Measurements from ENCODE around the gene ROBO1. TPM values are rescaled to one million over a fixed set of nuclear protein-coding genes. Genes with fewer than 3 reads are reported as not detected.
"Not testable (repeated sequence)": the region's sequence is repeated elsewhere in the genome, so short reads cannot be mapped to it uniquely, and the experiment has no call there.

Gene ROBO1
- total RNA-seq: 0.02 and 0.16 TPM in 2 replicates

GRCh38 chr3:79767905-79768267 lies at the start of gene ROBO1:
TSS of gene ROBO1 (minus strand) at chr3:79767998.
- intact Hi-C loops (cut with micrococcal nuclease): no loop called here
- no peaks in the 10 kb centered on the region for H3K27me3 Mint-ChIP-seq (ENCODE audit: insufficient read depth)
- H3K4me1 Mint-ChIP-seq (ENCODE audit: low read depth): no peaks in the 10 kb centered on the region
- no peaks in the 10 kb centered on the region for H3K9me3 Mint-ChIP-seq
- H3K4me3 Mint-ChIP-seq: no peak within 1 kb of the TSS
- DNase-seq (ENCODE audit: low spot score): no peak
- no peaks in the 10 kb centered on the region for H3K36me3 Mint-ChIP-seq (ENCODE audit: low read depth)
- H3K27ac Mint-ChIP-seq: no peak within 1 kb of the TSS

- intact Hi-C loops (cut with micrococcal nuclease): no loop called here
- DNase-seq (ENCODE audit: low spot score): no peak
- H3K36me3 Mint-ChIP-seq (ENCODE audit: low read depth): no peaks in the 10 kb centered on the region
- H3K9me3 Mint-ChIP-seq: peaks cover 28% of the 10 kb centered on the region
- H3K27ac Mint-ChIP-seq: no peak overlapping the region
- H3K27me3 Mint-ChIP-seq (ENCODE audit: insufficient read depth): no peaks in the 10 kb centered on the region
- H3K4me1 Mint-ChIP-seq (ENCODE audit: low read depth): no peaks in the 10 kb centered on the region
- no peak overlapping the region for H3K4me3 Mint-ChIP-seq
Measured at GRCh38 chr3:79817224-79817623, 49.4 kb upstream of the ROBO1 start.

DNA sequence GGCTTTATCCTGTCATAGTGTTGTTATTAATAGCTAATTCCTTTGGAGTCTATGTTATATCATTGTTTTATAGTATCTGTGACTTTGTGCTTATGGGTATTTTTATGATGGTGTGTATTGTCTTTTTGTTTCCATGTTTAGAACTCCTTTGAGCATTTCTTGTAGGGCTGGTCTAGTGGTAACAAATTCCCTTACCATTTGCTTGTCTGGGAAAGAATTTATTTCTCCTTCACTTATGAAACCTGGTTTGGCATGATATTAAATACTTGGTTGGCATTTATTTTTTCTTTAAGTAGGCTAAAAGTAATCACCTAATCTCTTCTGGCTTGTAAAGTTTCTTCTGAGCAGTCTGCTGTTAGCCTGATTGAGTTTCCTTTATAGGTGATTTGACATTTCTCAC lies 47.7 kb upstream of the ROBO1 start:
- H3K27ac Mint-ChIP-seq: no peak overlapping the region
- H3K36me3 Mint-ChIP-seq (ENCODE audit: low read depth): no peaks in the 10 kb centered on the region
- intact Hi-C loops (cut with micrococcal nuclease): no loop called here
- H3K9me3 Mint-ChIP-seq: peaks cover 31% of the 10 kb centered on the region
- no peaks in the 10 kb centered on the region for H3K27me3 Mint-ChIP-seq (ENCODE audit: insufficient read depth)
- no peak for DNase-seq (ENCODE audit: low spot score)
- no peaks in the 10 kb centered on the region for H3K4me1 Mint-ChIP-seq (ENCODE audit: low read depth)
- no peak overlapping the region for H3K4me3 Mint-ChIP-seq

- Mint-ChIP-seq H3K27me3 (ENCODE audit: insufficient read depth) (no peaks in the 10 kb centered on the region), H3K36me3 (ENCODE audit: low read depth) (no peaks in the 10 kb centered on the region), H3K27ac (no peak overlapping the region), H3K4me1 (ENCODE audit: low read depth) (no peaks in the 10 kb centered on the region), H3K9me3 (peaks cover 17% of the 10 kb centered on the region), H3K4me3 (no peak overlapping the region)
- intact Hi-C loops (cut with micrococcal nuclease): no loop called here
- DNase-seq (ENCODE audit: low spot score): no peak
Measured at GRCh38 chr3:79810581-79810980, 42.8 kb upstream of the ROBO1 start.

GRCh38 chr3:79810092-79810491 lies 42.3 kb upstream of the ROBO1 start:
- intact Hi-C loops (cut with micrococcal nuclease): no loop called here
- Mint-ChIP-seq H3K9me3 (peaks cover 12% of the 10 kb centered on the region), H3K4me3 (no peak overlapping the region), H3K36me3 (ENCODE audit: low read depth) (no peaks in the 10 kb centered on the region), H3K27me3 (ENCODE audit: insufficient read depth) (no peaks in the 10 kb centered on the region), H3K27ac (no peak overlapping the region), H3K4me1 (ENCODE audit: low read depth) (no peaks in the 10 kb centered on the region)
- DNase-seq (ENCODE audit: low spot score): no peak

DNA sequence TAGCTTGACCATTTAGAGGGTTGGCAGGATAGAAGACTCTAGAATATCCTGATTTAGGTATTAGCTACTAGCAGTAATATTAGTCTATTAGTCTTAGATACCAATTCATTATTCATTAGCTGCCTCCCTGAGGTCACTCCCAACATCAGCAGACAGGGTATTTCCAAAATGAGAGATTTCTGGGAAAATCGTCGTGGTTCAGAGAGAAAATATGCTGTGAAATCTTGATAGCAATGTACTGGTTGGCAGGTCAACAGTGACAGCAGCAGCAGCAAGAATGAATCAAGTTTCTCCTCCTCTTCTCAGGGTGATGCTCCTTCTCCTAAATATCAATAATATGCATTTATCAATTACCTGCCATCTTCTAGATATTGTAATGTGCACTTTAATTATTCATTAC lies 41.3 kb upstream of the ROBO1 start:
- Mint-ChIP-seq H3K4me3 (no peak overlapping the region), H3K27me3 (ENCODE audit: insufficient read depth) (no peaks in the 10 kb centered on the region), H3K27ac (no peak overlapping the region), H3K4me1 (ENCODE audit: low read depth) (no peaks in the 10 kb centered on the region), H3K9me3 (peaks cover 11% of the 10 kb centered on the region), H3K36me3 (ENCODE audit: low read depth) (no peaks in the 10 kb centered on the region)
- no peak for DNase-seq (ENCODE audit: low spot score)
- intact Hi-C loops (cut with micrococcal nuclease): no loop called here

GRCh38 chr3:79808515-79808914 lies 40.7 kb upstream of the ROBO1 start:
- H3K4me1 Mint-ChIP-seq (ENCODE audit: low read depth): no peaks in the 10 kb centered on the region
- intact Hi-C loops (cut with micrococcal nuclease): no loop called here
- no peak for DNase-seq (ENCODE audit: low spot score)

GRCh38 chr3:79790177-79790576 lies 22.4 kb upstream of the ROBO1 start:
- peaks cover 17% of the 10 kb centered on the region for H3K9me3 Mint-ChIP-seq
- H3K27me3 Mint-ChIP-seq (ENCODE audit: insufficient read depth); intact Hi-C loops (cut with micrococcal nuclease); H3K27ac Mint-ChIP-seq; H3K36me3 Mint-ChIP-seq (ENCODE audit: low read depth); H3K4me3 Mint-ChIP-seq; DNase-seq (ENCODE audit: low spot score); H3K4me1 Mint-ChIP-seq (ENCODE audit: low read depth): not testable (repeated sequence)

More at GRCh38 chr3:79808515-79808914, 40.7 kb upstream of the ROBO1 start:
- Mint-ChIP-seq H3K9me3 (peaks cover 8% of the 10 kb centered on the region), H3K4me3 (no peak overlapping the region), H3K36me3 (ENCODE audit: low read depth) (no peaks in the 10 kb centered on the region), H3K27ac (no peak overlapping the region), H3K27me3 (ENCODE audit: insufficient read depth) (no peaks in the 10 kb centered on the region)

GRCh38 chr3:79773291-79773690 lies 5.5 kb upstream of the ROBO1 start:
- no peak overlapping the region for H3K4me3 Mint-ChIP-seq
- no peaks in the 10 kb centered on the region for H3K4me1 Mint-ChIP-seq (ENCODE audit: low read depth)
- intact Hi-C loops (cut with micrococcal nuclease): no loop called here
- no peak overlapping the region for H3K27ac Mint-ChIP-seq
- peaks cover 9% of the 10 kb centered on the region for H3K9me3 Mint-ChIP-seq
- H3K27me3 Mint-ChIP-seq (ENCODE audit: insufficient read depth): no peaks in the 10 kb centered on the region
- no peak for DNase-seq (ENCODE audit: low spot score)
- H3K36me3 Mint-ChIP-seq (ENCODE audit: low read depth): no peaks in the 10 kb centered on the region

DNA sequence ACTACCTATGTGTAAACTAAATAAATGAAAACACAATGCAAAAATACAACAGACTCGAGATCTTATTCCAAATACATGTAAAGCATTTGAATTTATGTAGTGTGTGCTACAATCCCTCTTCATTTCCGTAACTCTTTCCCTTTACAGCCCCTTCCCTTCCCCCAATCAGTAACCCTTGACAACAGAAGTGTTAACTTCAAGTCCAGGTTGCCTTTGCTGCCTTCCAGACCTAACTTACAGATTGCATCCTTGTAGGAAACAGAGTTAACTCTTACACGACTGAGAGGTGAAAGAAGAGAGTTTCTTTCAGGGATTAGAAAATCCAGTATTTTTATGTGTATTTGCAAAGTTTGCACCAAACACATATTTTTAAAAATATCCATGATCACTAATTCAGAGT lies 1.4 kb upstream of the ROBO1 start:
- Mint-ChIP-seq H3K4me1 (ENCODE audit: low read depth) (no peaks in the 10 kb centered on the region), H3K27ac (no peak overlapping the region), H3K36me3 (ENCODE audit: low read depth) (no peaks in the 10 kb centered on the region), H3K4me3 (no peak overlapping the region), H3K9me3 (peaks cover 3% of the 10 kb centered on the region), H3K27me3 (ENCODE audit: insufficient read depth) (no peaks in the 10 kb centered on the region)
- intact Hi-C loops (cut with micrococcal nuclease): no loop called here
- no peak for DNase-seq (ENCODE audit: low spot score)

- H3K27ac Mint-ChIP-seq: no peak overlapping the region
- H3K27me3 Mint-ChIP-seq (ENCODE audit: insufficient read depth): no peaks in the 10 kb centered on the region
- H3K9me3 Mint-ChIP-seq: no peaks in the 10 kb centered on the region
- H3K36me3 Mint-ChIP-seq (ENCODE audit: low read depth): no peaks in the 10 kb centered on the region
- intact Hi-C loops (cut with micrococcal nuclease): no loop called here
- DNase-seq (ENCODE audit: low spot score): no peak
- no peaks in the 10 kb centered on the region for H3K4me1 Mint-ChIP-seq (ENCODE audit: low read depth)
- H3K4me3 Mint-ChIP-seq: no peak overlapping the region
Measured at GRCh38 chr3:79767194-79767904, 449 bp downstream of the ROBO1 start.

DNA sequence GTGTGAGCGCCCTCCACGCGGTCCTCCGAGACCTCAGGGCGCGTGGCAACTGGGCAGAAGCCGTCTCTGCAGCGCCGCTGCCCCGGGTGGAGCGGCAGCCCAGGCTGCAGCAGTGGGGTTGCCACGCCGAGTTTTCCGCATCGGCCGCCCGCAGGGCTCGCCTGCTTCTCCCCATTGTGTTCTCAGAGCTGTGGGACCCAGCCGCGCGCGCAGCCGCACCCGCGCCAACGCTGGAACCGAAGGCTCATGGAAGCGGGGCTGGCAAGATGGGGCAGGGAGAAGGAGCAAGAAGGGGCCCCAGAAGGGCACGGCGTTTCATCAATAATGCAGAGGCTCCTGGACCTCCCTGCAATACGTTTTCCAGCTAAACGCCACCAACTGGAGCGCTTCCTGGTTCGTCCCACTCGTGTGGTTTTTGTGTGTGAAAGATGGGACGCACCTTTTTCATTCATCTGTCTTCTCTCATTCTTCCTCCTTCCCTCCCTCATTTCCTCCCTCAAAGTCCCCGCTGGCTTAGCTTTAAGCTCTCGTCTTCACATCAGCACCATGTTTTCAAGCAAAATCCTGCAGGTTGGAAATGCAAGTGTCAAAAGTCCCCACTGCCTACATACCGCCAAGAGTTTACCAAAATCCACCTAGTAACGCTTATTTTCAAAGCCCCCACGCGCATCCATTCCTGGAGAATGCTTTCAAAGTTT lies 1.2 kb downstream of the ROBO1 start:
- Mint-ChIP-seq H3K4me3 (no peak overlapping the region), H3K36me3 (ENCODE audit: low read depth) (no peaks in the 10 kb centered on the region)
- intact Hi-C loops (cut with micrococcal nuclease): no loop called here

DNA sequence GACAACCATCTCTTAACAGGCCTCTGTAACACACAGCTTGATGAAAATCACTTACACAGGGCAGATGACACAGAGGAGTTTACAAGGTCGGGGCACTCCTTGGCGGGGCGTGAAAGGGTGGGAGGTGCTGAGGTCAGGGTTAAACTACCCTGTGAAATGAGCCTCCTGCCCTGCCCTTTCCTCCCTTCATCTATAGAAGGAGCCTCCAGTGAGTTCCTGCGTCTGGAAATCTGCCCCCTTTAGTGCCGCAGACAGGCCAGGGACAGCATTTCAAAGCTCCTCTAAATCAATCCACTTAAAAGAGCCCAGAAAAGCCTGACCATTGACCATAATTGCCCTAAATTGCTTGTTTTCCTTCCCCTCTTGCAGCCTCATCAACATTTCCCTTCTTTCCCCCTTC lies 1.9 kb downstream of the ROBO1 start:
- H3K9me3 Mint-ChIP-seq: no peaks in the 10 kb centered on the region
- no peak overlapping the region for H3K27ac Mint-ChIP-seq
- H3K36me3 Mint-ChIP-seq (ENCODE audit: low read depth): no peaks in the 10 kb centered on the region
- no peaks in the 10 kb centered on the region for H3K27me3 Mint-ChIP-seq (ENCODE audit: insufficient read depth)
- H3K4me3 Mint-ChIP-seq: no peak overlapping the region
- intact Hi-C loops (cut with micrococcal nuclease): no loop called here
- no peak for DNase-seq (ENCODE audit: low spot score)
- H3K4me1 Mint-ChIP-seq (ENCODE audit: low read depth): no peaks in the 10 kb centered on the region

More for the DNA sequence above, 1.2 kb downstream of the ROBO1 start:
- no peak overlapping the region for H3K27ac Mint-ChIP-seq
- H3K4me1 Mint-ChIP-seq (ENCODE audit: low read depth): no peaks in the 10 kb centered on the region
- no peak for DNase-seq (ENCODE audit: low spot score)
- H3K9me3 Mint-ChIP-seq: no peaks in the 10 kb centered on the region
- no peaks in the 10 kb centered on the region for H3K27me3 Mint-ChIP-seq (ENCODE audit: insufficient read depth)
